Peyer's patch (tissue), 4 donors: ENCODE data around the gene ATG101.

ENCODE experiments used
- POLR2A ChIP-seq, 2 donors: fragments of 450-650 bp; IDR thresholded peaks; one replicate each; pipeline ENCODE4 v1.5.1; 2017; ENCODE audit warnings: antibody characterized with exemption in 2 of 2, mild to moderate bottlenecking in 2 of 2, moderate library complexity in 2 of 2
- TF ChIP-seq, protein P1 (sequence below), 6 experiments: fragments of 450-650 bp in 4 of 6; fragments of 200-600 bp in 2 of 6; sonication (generic) in 1 of 6; IDR thresholded peaks; one replicate each; pipeline ENCODE4 v1.5.1; 2017 to 2019; ENCODE audit warnings: antibody characterized with exemption in 6 of 6, mild to moderate bottlenecking in 3 of 6, moderate library complexity in 1 of 6

DNA sequence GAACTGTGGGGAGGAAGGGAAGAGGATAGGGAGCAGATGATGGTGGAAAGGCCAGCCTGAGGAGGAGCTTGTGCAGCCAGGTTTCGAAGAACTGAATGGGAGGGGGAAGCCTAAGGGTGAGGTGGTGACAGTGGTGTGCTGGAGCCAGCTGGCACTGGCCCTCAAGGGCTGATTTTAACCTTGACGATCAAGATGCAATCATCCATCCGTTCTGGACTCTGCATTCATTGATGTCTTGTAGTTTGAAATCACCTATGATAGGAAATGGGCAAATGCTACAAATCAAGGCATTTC is 2.8 kb upstream of the ATG101 start:
- TF ChIP-seq POLR2A (IDR thresholded peaks at IDR 0.05), result no peak
- TF ChIP-seq, protein P1, sequence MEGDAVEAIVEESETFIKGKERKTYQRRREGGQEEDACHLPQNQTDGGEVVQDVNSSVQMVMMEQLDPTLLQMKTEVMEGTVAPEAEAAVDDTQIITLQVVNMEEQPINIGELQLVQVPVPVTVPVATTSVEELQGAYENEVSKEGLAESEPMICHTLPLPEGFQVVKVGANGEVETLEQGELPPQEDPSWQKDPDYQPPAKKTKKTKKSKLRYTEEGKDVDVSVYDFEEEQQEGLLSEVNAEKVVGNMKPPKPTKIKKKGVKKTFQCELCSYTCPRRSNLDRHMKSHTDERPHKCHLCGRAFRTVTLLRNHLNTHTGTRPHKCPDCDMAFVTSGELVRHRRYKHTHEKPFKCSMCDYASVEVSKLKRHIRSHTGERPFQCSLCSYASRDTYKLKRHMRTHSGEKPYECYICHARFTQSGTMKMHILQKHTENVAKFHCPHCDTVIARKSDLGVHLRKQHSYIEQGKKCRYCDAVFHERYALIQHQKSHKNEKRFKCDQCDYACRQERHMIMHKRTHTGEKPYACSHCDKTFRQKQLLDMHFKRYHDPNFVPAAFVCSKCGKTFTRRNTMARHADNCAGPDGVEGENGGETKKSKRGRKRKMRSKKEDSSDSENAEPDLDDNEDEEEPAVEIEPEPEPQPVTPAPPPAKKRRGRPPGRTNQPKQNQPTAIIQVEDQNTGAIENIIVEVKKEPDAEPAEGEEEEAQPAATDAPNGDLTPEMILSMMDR (IDR thresholded peaks at IDR 0.05), result no peak
